Liver (tissue), 3 donors: Measurements from ENCODE around the gene U2AF2.

Experiments
- ATF3 ChIP-seq: IDR thresholded peaks from 2 replicates; pipeline ENCODE4 v1.6.1; 2016; ENCODE audit warnings: antibody characterized with exemption
- CTCF ChIP-seq: fragments of 150-350 bp; IDR thresholded peaks from 2 replicates; pipeline ENCODE4 v1.5.1; 2017; ENCODE audit warnings: improper control_type of control experiment, low read depth, low read length; ENCODE audit not compliant: missing input control
- FOXA1 ChIP-seq: IDR thresholded peaks from 2 replicates; pipeline ENCODE4 v1.6.1; 2016; ENCODE audit warnings: antibody characterized with exemption
- GABPA ChIP-seq, 2 donors: IDR thresholded peaks in 1 of 2; conservative IDR thresholded peaks in 1 of 2; 2 replicates each; pipeline ENCODE4 v1.6.1; 2016; ENCODE audit warnings: antibody characterized with exemption in 2 of 2, mild to moderate bottlenecking in 1 of 2, moderate library complexity in 1 of 2
- MAX ChIP-seq: IDR thresholded peaks from 2 replicates; pipeline ENCODE4 v1.6.1; 2016; ENCODE audit warnings: antibody characterized with exemption
- RAD21 ChIP-seq, 2 donors: IDR thresholded peaks; 2 replicates each; pipeline ENCODE4 v1.6.1; 2016; ENCODE audit warnings: antibody characterized with exemption in 2 of 2, mild to moderate bottlenecking in 2 of 2
- REST ChIP-seq: IDR thresholded peaks from 2 replicates; pipeline ENCODE4 v1.6.1; 2016; ENCODE audit warnings: antibody characterized with exemption, mild to moderate bottlenecking
- RXRA ChIP-seq, 2 donors: IDR thresholded peaks; 2 replicates each; pipeline ENCODE4 v1.6.1; 2017 to 2018; ENCODE audit warnings: antibody characterized with exemption in 2 of 2, mild to moderate bottlenecking in 1 of 2
- SP1 ChIP-seq: IDR thresholded peaks from 2 replicates; pipeline ENCODE4 v1.6.1; 2018; ENCODE audit warnings: antibody characterized with exemption, mild to moderate bottlenecking
- TAF1 ChIP-seq: conservative IDR thresholded peaks from 2 replicates; pipeline ENCODE4 v1.6.1; 2016; ENCODE audit warnings: antibody characterized with exemption, mild to moderate bottlenecking
- YY1 ChIP-seq: IDR thresholded peaks from 2 replicates; pipeline ENCODE4 v1.6.1; 2016; ENCODE audit warnings: antibody characterized with exemption, mild to moderate bottlenecking
- ZBTB33 ChIP-seq: IDR thresholded peaks from 2 replicates; pipeline ENCODE4 v1.6.1; 2016; ENCODE audit warnings: antibody characterized with exemption
- donor health status: healthy.
- donor health status: healthy.

- TF ChIP-seq CTCF (no peak), SP1 (no peak), YY1 (peak; percentile 44), REST (no peak), ATF3 (no peak), GABPA (IDR thresholded peaks at IDR 0.05 in 1 of 2, conservative IDR thresholded peaks at IDR 0.05 in 1 of 2) (no peak), RAD21 (IDR thresholded peaks at IDR 0.05) (no peak), ZBTB33 (no peak), TAF1 (no peak), FOXA1 (no peak), RXRA (IDR thresholded peaks at IDR 0.05) (no peak), MAX (no peak)
Observed at GRCh38 chr19:55647732-55648584, 6.9 kb upstream of the U2AF2 start, which contains the start of gene CCDC106.
